ENCODE measurements around the gene C17orf113.
"Not testable (repeated sequence)": the region's sequence is repeated elsewhere in the genome, so short reads cannot be mapped to it uniquely, and the experiment has no call there.

Gene C17orf113

GRCh38 chr17:42016411-42016831 is 34.0 kb downstream of the C17orf113 start:
- no peak for DNase-seq

DNA sequence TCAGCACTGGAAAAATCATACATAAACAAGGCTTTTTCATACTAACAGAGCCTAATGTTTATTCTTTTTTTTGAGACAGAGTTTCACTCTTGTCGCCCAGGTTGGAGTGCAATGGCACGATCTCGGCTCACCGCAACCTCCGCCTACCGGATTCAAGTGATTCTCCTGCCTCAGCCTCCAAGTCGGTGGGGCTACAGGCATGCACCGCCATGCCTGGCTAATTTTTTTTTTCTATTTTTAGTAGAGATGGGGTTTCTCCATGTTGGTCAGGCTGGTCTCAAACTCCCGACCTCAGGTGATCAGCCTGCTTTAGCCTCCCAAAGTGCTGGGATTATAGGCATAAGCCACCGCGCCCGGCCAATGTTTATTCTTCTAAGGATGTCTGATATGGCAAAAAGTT is 36.7 kb downstream of the C17orf113 start:
- not testable (repeated sequence) for DNase-seq

GRCh38 chr17:42012363-42012762 is 38.0 kb downstream of the C17orf113 start:
- not testable (repeated sequence) for DNase-seq

DNA sequence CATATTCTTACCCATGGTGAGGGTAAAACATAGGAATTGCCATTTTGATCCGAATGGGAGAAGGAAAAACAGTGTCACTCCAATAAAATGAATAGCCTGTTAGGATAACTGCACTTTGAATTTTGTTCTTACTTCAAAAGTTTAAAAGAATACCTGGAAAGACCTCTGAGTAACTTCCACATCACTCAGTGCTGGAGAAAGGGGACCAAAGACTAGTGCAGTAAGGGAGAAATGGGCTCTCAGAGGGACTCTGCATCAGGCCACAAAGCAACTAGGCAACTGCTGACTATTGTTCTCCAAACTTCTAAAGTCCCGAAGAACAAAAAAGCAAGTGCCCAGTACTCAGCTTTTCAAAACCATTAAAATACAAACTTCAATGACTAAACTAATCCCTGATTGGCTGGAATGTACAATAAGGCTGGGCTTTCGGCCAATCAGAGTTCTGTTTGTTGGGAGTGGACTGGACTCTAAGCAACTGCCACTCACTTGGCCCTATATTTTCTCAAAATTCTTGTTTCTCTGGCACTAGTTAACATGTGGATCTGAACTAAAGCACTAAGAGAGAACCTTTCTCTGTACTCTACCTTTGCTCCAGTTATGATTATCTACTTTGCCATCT is 39.4 kb downstream of the C17orf113 start:
- DNase-seq = no peak

DNA sequence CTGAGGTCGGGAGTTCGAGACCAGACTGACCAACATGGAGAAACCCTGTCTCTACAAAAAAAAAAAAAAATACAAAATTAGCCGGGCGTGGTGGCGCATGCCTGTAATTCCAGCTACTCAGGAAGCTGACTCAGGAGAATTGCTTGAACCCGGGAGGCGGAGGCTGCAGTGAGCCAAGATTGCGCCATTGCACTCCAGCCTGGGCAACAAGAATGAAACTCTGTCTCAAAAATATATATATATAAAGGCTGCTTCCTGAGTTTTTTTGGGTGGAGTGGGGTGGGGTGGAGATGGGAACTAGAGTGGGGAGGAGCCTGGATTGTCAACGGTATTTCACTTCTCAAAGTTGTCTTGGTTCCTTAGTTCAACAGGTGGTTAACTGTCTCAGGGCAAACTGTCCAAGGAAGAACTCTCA is 40.1 kb downstream of the C17orf113 start:
- not testable (repeated sequence) for DNase-seq

GRCh38 chr17:42009170-42009569 is 41.2 kb downstream of the C17orf113 start:
- no peak for DNase-seq

DNA sequence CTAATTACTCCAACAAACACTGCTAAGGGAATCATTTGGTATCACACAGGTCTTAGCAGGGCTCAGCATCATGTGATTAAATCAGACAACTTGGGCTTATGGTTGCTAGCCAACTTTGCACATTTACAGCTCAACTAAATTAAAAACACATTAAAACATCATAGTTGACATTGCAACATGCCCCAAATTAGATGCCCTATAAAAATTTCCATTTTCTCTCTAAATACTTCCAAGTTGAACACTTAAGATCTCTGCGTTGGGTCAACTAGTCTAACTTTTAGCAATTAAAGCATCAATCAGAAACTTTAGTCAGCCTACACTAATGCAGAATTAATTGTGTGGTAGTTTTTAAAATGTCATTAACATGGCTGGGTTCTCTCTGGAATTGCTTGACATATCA is 45.2 kb downstream of the C17orf113 start:
- DNase-seq = no peak

DNA sequence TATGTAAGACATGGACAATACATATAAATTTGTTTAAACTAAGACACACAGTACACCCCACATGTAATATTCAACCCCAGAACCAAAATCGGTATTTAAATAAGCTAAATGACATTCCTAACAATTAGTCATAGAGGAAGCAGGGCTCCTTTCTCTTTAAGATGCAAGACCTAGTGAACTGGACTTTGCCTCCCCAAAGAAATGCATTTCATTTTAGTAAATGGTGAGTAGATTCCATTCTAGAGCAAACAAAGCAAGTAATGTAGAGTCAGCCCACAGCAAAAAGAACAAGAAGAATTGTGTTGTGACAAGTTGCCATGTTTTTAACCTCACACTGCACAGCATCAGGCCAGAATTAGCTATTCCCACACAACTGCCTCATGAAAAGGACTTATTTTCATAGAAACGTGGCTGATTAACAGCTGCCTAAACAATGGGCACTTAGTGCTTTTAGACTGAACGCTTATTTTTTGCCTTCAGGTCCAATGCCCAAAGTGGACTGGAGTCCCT is 47.6 kb downstream of the C17orf113 start:
- DNase-seq = no peak

GRCh38 chr17:42002175-42002791 is 48.1 kb downstream of the C17orf113 start:
- no peak for DNase-seq

DNA sequence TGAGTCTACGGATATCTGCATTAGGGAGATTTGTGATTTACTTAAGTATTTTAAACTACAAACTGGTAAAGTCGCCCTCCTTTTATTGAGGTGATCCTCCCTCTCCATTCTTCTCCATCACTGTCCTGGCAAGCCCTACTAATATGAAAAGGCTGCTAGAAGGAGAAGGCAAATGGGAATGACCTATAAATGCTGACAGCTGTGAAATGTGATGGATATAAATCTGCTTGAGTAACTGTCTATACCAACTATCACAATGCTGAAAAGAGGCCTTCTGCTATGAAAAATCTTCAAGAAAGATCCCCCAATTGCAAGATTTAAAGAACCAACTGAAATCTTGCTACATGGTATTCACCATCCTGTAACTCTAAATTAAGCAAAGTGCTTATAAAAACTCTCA is 48.7 kb downstream of the C17orf113 start:
- no peak for DNase-seq

GRCh38 chr17:42000413-42001133 is 49.8 kb downstream of the C17orf113 start:
- no peak for DNase-seq

DNA sequence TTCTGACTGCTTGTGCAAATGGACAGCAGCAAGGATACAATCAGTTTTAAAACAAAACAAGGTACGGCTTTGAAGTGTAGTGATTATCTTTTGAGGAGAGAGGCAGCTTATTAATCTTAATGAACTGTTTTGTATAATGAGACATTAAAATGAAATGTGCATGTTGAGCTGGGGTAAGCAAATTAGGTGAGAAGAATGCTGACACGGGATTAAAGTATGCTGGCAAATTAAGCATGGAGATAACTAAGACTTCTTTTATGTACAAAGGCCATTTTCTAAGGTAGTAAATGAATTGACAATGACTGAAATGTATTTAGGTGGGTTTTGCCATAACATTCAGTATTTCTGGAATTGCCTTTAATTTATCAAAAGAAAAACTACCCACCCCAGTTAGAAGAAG is 51.9 kb downstream of the C17orf113 start:
- DNase-seq = no peak

- no peak for DNase-seq
Measured at GRCh38 chr17:41996855-41997164, 53.6 kb downstream of the C17orf113 start.

GRCh38 chr17:41992576-41992975 is 57.8 kb downstream of the C17orf113 start:
- no peak for DNase-seq

GRCh38 chr17:41989702-41990419 is 60.5 kb downstream of the C17orf113 start:
- DNase-seq = no peak

DNA sequence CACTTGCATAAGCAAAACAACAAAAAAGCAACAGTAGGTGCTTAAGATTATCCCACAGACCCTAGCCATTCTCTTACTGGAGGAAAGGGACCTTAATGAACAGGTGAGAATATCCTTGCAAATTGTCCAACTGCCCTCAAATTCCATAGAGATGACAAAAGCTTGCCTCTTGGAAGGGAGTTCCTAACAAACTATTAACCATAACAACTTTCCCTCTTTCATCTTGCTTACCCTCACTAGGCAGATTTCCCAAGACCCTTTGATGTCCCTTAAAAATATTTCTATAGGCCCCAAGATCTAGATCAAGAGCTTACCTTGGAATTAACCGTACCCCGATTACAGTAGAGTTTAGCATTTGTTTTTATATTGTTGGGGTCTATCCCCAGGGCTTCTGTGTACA is 62.0 kb downstream of the C17orf113 start:
- DNase-seq = no peak

All from activated effector memory CD4-positive, alpha-beta T cell treated with Interleukin-2 at 50 U/mL for 16 hours (primary cell).